Type B pancreatic cell (in vitro differentiated cells): Measurements from ENCODE around the gene RUSF1. TPM values are rescaled to one million over a fixed set of nuclear protein-coding genes. Genes with fewer than 3 reads are reported as not detected.
A peak's percentile ranks its signal among the peaks of the same experiment; 100 is the strongest.

Experiments
- DNase-seq: peaks from one replicate; pipeline ENCODE4 v3.0.0; 2021; ENCODE audit warnings: mixed read lengths; ENCODE audit not compliant: unreplicated experiment; ENCODE audit errors: extremely low spot score
- H3K27ac Mint-ChIP-seq: 2 replicates; pipeline ENCODE4 v1.8.0; 2021; ENCODE audit warnings: mild to moderate bottlenecking, mixed read lengths
- H3K27me3 Mint-ChIP-seq: 2 replicates; pipeline ENCODE4 v1.8.0; 2021; ENCODE audit warnings: mixed read lengths
- H3K36me3 Mint-ChIP-seq: 2 replicates; pipeline ENCODE4 v1.8.0; 2021; ENCODE audit warnings: mixed read lengths
- H3K4me1 Mint-ChIP-seq: one replicate; pipeline ENCODE4 v1.8.0; 2021; ENCODE audit warnings: mixed read lengths; ENCODE audit not compliant: unreplicated experiment
- H3K4me3 Mint-ChIP-seq: 2 replicates; pipeline ENCODE4 v1.8.0; 2021; ENCODE audit warnings: mild to moderate bottlenecking, mixed read lengths
- H3K9me3 Mint-ChIP-seq: 2 replicates; pipeline ENCODE4 v1.8.0; 2021; ENCODE audit warnings: mixed read lengths
- CTCF ChIP-seq: fragments of 200-600 bp; sonication (generic); conservative IDR thresholded peaks from 2 replicates; pipeline ENCODE4 v1.5.0; 2021; ENCODE audit warnings: antibody characterized with exemption, mild to moderate bottlenecking
- total RNA-seq: library from RNA; stranded (reverse); gene quantifications from 2 replicates; pipeline ENCODE4 v1.2.1, GENCODE V29; 2021; ENCODE audit warnings: low replicate concordance

Gene RUSF1
- total RNA-seq, 1 donor from 2014 or later, result 78.2 TPM

DNA sequence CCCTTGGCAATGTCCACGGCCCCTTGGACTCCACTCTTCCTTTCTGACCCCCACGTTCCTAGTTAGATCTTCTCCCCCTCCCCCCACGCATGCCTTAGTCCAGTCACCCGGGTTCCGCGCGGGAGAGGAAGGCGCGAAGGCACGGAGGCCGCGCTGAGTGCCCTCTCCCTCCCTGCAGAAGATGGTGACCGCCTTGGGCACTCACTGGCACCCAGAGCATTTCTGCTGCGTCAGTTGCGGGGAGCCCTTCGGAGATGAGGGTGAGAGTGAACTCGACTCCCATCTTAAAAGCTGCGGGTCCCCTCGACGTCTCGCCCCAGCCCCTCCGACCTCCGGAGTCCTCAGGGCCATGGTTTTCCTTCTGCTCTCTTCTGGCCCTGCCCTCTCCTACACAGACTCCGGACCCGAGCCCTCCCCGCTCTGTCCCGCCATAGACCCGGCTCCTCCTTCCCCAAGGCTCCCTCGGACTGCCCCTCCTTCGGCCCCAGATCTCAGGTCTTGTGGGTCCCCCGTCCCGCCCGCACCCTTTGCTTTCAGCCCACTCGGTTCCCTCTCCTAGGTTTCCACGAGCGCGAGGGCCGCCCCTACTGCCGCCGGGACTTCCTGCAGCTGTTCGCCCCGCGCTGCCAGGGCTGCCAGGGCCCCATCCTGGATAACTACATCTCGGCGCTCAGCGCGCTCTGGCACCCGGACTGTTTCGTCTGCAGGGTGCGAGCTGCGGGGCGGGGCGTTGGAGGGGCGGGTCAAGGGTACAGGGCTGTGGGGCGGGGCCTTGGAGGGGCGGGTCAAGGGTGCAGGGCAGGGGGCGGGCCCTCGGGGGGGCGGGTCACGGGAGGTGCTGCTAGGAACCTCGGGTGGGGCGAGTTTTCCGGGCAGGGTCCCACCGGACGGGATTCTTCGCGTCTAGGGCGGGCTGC, 31.6 kb downstream of the RUSF1 start:
- Mint-ChIP-seq H3K36me3 (peaks cover 5% of the 10 kb centered on the region), H3K9me3 (no peaks in the 10 kb centered on the region), H3K27me3 (peaks cover 53% of the 10 kb centered on the region), H3K27ac (peak overlapping the region; percentile 36), H3K4me1 (peaks cover 8% of the 10 kb centered on the region), H3K4me3 (peak overlapping the region; percentile 86)
- DNase-seq, result no peak
- TF ChIP-seq CTCF, result no peak

GRCh38 chr16:31475946-31476302, 32.3 kb downstream of the RUSF1 start:
- no peak for TF ChIP-seq CTCF
- no peak for DNase-seq
- no peaks in the 10 kb centered on the region for H3K9me3 Mint-ChIP-seq
- H3K27ac Mint-ChIP-seq, result peak overlapping the region; percentile 36
- peaks cover 57% of the 10 kb centered on the region for H3K27me3 Mint-ChIP-seq
- peaks cover 15% of the 10 kb centered on the region for H3K4me1 Mint-ChIP-seq
- H3K36me3 Mint-ChIP-seq, result peaks cover 5% of the 10 kb centered on the region
- peak overlapping the region; percentile 83 for H3K4me3 Mint-ChIP-seq

DNA sequence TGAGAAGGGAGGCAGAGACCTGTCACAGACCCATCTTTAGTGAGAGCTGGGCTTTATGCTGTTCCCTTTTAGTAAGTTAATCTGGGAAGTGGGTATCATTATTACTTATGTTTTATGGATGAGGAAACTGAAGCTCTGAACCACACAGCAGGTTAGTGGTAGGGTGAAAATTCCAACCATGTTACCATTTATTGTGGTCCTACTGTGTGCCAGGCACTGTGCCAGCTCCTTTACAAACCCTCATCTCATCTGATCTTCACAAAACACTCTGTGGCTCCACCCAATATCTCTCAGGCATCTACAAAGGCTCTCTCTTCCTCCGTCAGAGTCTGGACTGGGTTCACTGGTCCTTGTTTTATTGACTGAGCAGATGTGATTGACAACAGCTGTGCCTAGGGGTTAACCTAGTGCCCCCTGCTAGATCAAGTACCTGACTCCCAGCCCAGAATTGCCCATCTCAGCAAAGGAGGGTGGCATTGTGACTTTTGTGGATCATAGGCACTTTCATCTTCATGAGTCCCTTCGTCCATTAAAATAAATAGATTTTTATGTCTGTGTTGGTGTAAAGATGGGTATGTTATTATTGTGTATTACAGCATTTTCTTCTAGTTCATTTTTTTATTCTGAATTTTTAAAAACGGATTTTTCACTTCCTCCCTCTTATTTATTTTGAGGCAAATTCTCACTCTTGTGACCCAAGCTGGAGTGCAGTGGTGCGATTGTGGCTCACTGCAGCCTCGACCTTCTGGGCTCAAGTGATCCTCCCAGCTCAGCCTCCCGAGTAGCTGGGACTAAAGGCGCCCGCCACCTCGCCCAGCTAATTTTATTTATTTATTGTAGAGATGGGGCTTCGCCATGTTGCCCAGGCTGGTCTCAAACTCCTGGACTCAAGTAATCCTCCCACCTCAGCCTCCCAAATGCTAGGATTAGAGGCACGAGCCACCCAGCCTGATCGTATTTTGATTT, 33.1 kb downstream of the RUSF1 start:
- H3K4me1 Mint-ChIP-seq, result peaks cover 15% of the 10 kb centered on the region
- H3K27ac Mint-ChIP-seq, result no peak overlapping the region
- TF ChIP-seq CTCF, result no peak
- no peaks in the 10 kb centered on the region for H3K9me3 Mint-ChIP-seq
- peaks cover 5% of the 10 kb centered on the region for H3K36me3 Mint-ChIP-seq
- H3K27me3 Mint-ChIP-seq, result peaks cover 51% of the 10 kb centered on the region
- no peak for DNase-seq
- no peak overlapping the region for H3K4me3 Mint-ChIP-seq

DNA sequence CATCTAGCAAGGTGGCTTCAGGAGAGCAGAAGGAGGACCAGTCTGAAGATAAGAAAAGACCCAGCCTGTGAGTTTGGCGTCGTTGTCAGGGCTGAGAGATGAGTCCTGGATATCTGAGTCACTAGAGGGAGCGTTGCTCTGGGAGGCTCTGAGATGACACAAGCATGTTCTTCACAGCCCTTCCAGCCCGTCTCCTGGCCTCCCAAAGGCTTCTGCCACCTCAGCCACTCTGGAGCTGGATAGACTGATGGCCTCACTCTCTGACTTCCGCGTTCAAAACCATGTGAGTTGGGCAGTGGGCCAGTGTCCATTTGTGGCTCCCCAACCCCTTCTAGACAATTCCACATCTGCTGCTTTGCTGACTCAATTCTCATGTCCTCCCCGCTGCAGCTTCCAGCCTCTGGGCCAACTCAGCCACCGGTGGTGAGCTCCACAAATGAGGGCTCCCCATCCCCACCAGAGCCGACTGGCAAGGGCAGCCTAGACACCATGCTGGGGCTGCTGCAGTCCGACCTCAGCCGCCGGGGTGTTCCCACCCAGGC, 33.9 kb downstream of the RUSF1 start:
- H3K27me3 Mint-ChIP-seq, result peaks cover 46% of the 10 kb centered on the region
- no peak overlapping the region for H3K27ac Mint-ChIP-seq

More for the DNA sequence above, 33.9 kb downstream of the RUSF1 start:
- TF ChIP-seq CTCF, result no peak
- Mint-ChIP-seq H3K9me3 (no peaks in the 10 kb centered on the region), H3K4me3 (peak overlapping the region; percentile 45), H3K4me1 (peaks cover 15% of the 10 kb centered on the region), H3K36me3 (peaks cover 5% of the 10 kb centered on the region)
- DNase-seq, result no peak
